T47D (cell line): ENCODE measurements around the gene ST3GAL6.

ENCODE experiments used
- DNase-seq, 2 experiments: peaks; one replicate each; pipeline versions ENCODE4 v3.0.0 to v3.0.0-alpha.2; 2011 to 2012; ENCODE audit warnings: low read depth in 1 of 2, low spot score in 1 of 2
- JUND ChIP-seq: IDR thresholded peaks from 2 replicates; pipeline ENCODE4 v1.6.1; 2012; ENCODE audit warnings: low read depth
- in situ Hi-C: cut with HindIII; loops from 2 replicates; pipeline ENCODE4 v1.10.0; 2016; ENCODE audit warnings: low sequenced_read_pairs, low pct_unique_long_range_greater_than_20kb

The ST3GAL6 gene

GRCh38 chr3:98732286-98733052 is 30.7 kb upstream of the ST3GAL6 start:
- TF ChIP-seq JUND: no peak
- DNase-seq: peak; percentile 42 to 52
- in situ Hi-C loops: no loop called here

- no peak for DNase-seq
- TF ChIP-seq JUND: no peak
- in situ Hi-C loops: no loop called here
These were observed 29.9 kb upstream of the ST3GAL6 start for GRCh38 chr3:98733053-98733811.

- in situ Hi-C loops: no loop called here
- TF ChIP-seq JUND: no peak
- DNase-seq: no peak
These were observed 29.3 kb upstream of the ST3GAL6 start for GRCh38 chr3:98733812-98734281.

GRCh38 chr3:98734306-98734705 is 28.8 kb upstream of the ST3GAL6 start:
- DNase-seq: no peak
- no peak for TF ChIP-seq JUND
- in situ Hi-C loops: no loop called here

- in situ Hi-C loops: no loop called here
- no peak for TF ChIP-seq JUND
- no peak for DNase-seq
These were observed 28.4 kb upstream of the ST3GAL6 start for GRCh38 chr3:98734735-98735134.

GRCh38 chr3:98735296-98735695 is 27.8 kb upstream of the ST3GAL6 start:
- no peak for DNase-seq
- in situ Hi-C loops: no loop called here
- no peak for TF ChIP-seq JUND

GRCh38 chr3:98735761-98736269 is 27.3 kb upstream of the ST3GAL6 start:
- no peak for TF ChIP-seq JUND
- in situ Hi-C loops: no loop called here
- DNase-seq: no peak

GRCh38 chr3:98737301-98737700 is 25.8 kb upstream of the ST3GAL6 start:
- in situ Hi-C loops: no loop called here
- DNase-seq: no peak
- TF ChIP-seq JUND: no peak

GRCh38 chr3:98739266-98739665 is 23.9 kb upstream of the ST3GAL6 start:
- in situ Hi-C loops: no loop called here
- DNase-seq: no peak

GRCh38 chr3:98740324-98740723 is 22.8 kb upstream of the ST3GAL6 start:
- TF ChIP-seq JUND: no peak
- DNase-seq: no peak
- in situ Hi-C loops: no loop called here

More at GRCh38 chr3:98739266-98739665, 23.9 kb upstream of the ST3GAL6 start:
- no peak for TF ChIP-seq JUND

- TF ChIP-seq JUND: no peak
- DNase-seq: no peak
- in situ Hi-C loops: no loop called here
These were observed 21.9 kb upstream of the ST3GAL6 start for GRCh38 chr3:98741121-98741716.

GRCh38 chr3:98743071-98743470 is 20.1 kb upstream of the ST3GAL6 start:
- DNase-seq: no peak
- in situ Hi-C loops: no loop called here
- no peak for TF ChIP-seq JUND

- TF ChIP-seq JUND: no peak
- in situ Hi-C loops: no loop called here
- no peak for DNase-seq
These were observed 18.9 kb upstream of the ST3GAL6 start for GRCh38 chr3:98744283-98744682.
